Subcutaneous abdominal adipose tissue (tissue), 5 donors: ENCODE measurements around the gene SDK2.

Experiments
- H3K27ac ChIP-seq: one replicate; pipeline ENCODE4 v1.7.0; 2013; ENCODE audit warnings: low read depth, mild to moderate bottlenecking, inconsistent platforms, low read length, moderate library complexity
- H3K27me3 ChIP-seq, 5 donors: one replicate each; pipeline ENCODE4 v1.7.0; 2013; ENCODE audit warnings: low read length in 5 of 5, inconsistent platforms in 1 of 5; ENCODE audit not compliant: control insufficient read depth in 5 of 5, insufficient read depth in 4 of 5
- H3K36me3 ChIP-seq, 5 donors: one replicate each; pipeline ENCODE4 v1.7.0; 2013; ENCODE audit warnings: low read length in 5 of 5; ENCODE audit not compliant: control insufficient read depth in 5 of 5, insufficient read depth in 5 of 5
- H3K4me1 ChIP-seq, 5 donors: one replicate each; pipeline ENCODE4 v1.7.0; 2013; ENCODE audit warnings: low read length in 5 of 5, mild to moderate bottlenecking in 3 of 5, moderate library complexity in 1 of 5; ENCODE audit not compliant: control insufficient read depth in 5 of 5, insufficient read depth in 5 of 5
- H3K4me3 ChIP-seq, 5 donors: one replicate each; pipeline ENCODE4 v1.7.0; 2013; ENCODE audit warnings: low read length in 5 of 5, low read depth in 1 of 5
- H3K9ac ChIP-seq, 5 donors: one replicate each; pipeline ENCODE4 v1.7.0; 2013; ENCODE audit warnings: low read length in 5 of 5, mild to moderate bottlenecking in 4 of 5, moderate library complexity in 3 of 5
- H3K9me3 ChIP-seq, 5 donors: one replicate each; pipeline ENCODE4 v1.7.0; 2013; ENCODE audit warnings: low read length in 5 of 5; ENCODE audit not compliant: control insufficient read depth in 5 of 5
- donor health status: healthy.
- donor health status: healthy.
- donor health status: healthy.
- donor health status: healthy.
- donor health status: healthy.

Gene SDK2

DNA sequence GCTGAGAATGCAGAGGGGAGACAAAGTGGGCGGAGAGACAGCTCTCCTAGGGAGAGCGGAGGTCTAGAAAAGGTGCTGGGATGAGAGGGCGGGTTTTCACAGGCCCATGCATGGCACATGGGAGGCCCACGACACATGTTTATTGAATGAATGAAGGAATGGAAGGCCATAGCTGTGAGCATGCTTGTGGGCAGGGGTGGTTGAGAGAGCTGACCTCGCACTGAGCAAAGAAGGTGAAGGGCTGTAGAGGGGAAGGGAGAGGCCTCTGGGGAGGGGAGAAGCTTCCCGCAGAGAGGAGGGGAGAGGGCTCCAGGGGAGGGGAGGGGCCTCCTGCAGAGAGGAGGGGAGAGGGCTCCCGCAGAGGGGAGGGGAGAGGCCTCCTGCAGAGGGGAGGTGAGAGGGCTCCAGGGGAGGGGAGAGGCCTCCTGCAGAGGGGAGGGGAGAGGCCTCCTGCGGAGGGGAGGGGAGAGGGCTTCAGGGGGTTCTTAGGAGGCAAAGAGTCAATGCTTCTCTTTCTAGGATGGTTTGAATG lies 27.3 kb downstream of the SDK2 start:
- no peak overlapping the region for H3K27ac ChIP-seq
- H3K4me3 ChIP-seq: no peak overlapping the region
- peaks cover 0 to 12% (median 7%) of the 10 kb centered on the region in 5 donors for H3K9me3 ChIP-seq
- no peaks in the 10 kb centered on the region for H3K36me3 ChIP-seq
- no peak overlapping the region for H3K9ac ChIP-seq
- no peaks in the 10 kb centered on the region for H3K4me1 ChIP-seq
- H3K27me3 ChIP-seq: peaks cover 3 to 16% (median 4%) of the 10 kb centered on the region in 5 donors

- Histone ChIP-seq H3K36me3 (no peaks in the 10 kb centered on the region), H3K9ac (no peak overlapping the region), H3K9me3 (peaks cover 0 to 9% (median 6%) of the 10 kb centered on the region in 5 donors), H3K4me1 (no peaks in the 10 kb centered on the region), H3K4me3 (no peak overlapping the region), H3K27ac (no peak overlapping the region), H3K27me3 (peaks cover 4 to 22% (median 9%) of the 10 kb centered on the region in 5 donors)
Observed at GRCh38 chr17:73616120-73616872, 27.9 kb downstream of the SDK2 start.

GRCh38 chr17:73614256-73614655 lies 30.0 kb downstream of the SDK2 start:
- H3K9me3 ChIP-seq: peaks cover 0 to 6% (median 3%) of the 10 kb centered on the region in 5 donors
- no peak overlapping the region for H3K27ac ChIP-seq
- no peaks in the 10 kb centered on the region for H3K36me3 ChIP-seq
- H3K4me3 ChIP-seq: no peak overlapping the region
- no peaks in the 10 kb centered on the region for H3K4me1 ChIP-seq
- peaks cover 4 to 33% (median 22%) of the 10 kb centered on the region in 5 donors for H3K27me3 ChIP-seq
- H3K9ac ChIP-seq: no peak overlapping the region

DNA sequence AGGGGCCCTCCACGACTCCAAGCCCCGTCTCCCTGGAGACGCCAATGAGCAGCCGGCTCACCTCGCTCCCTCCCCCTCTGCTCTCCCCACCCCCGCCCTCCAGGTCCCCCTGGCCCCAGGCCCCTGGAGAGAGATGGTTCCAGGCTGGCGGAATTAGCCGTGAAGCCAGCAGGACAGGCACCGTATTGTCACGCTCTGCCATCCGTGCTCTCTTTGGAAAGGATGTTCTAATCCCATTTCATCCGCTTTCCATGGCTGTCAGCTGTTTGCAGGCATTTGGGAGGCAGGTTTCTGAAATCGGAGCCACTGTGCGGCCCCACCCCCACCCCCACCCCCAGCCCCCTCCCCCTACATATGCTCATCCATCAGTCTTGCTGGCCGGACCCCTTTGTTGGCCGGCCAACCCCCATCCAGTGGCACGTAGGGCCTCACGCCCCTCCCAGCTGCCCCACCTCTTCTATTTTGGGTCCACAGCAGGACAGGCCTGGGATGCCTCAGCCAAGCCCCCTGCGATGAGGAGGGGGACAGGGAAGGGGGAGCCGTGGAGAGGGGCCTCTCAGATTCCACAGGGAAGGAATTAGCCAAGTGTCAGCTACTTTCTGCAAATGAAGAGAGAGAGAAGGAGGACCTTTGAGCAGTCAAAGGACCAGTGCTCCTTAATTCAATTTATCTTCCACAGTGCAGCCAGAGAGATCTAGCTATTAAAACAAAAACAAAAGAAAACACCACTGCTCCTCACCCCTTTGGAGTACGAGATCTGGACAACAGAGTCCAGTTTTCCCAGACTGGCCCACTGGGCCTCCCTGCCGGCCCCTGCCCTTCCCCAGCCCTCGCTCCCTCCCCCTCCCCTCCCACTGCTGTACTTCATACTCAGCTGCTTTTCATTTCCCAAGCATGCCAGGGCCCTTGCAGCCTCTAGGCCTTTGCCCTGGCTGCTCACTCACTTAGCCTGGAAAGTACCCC lies 30.7 kb downstream of the SDK2 start:
- Histone ChIP-seq H3K27me3 (peaks cover 4 to 33% (median 22%) of the 10 kb centered on the region in 5 donors), H3K4me1 (no peaks in the 10 kb centered on the region), H3K9ac (no peak overlapping the region), H3K36me3 (no peaks in the 10 kb centered on the region), H3K9me3 (peaks cover 0 to 3% (median 0%) of the 10 kb centered on the region in 5 donors), H3K4me3 (no peak overlapping the region), H3K27ac (no peak overlapping the region)

GRCh38 chr17:73612031-73612472 lies 32.2 kb downstream of the SDK2 start:
- Histone ChIP-seq H3K9ac (no peak overlapping the region), H3K4me3 (no peak overlapping the region), H3K27ac (no peak overlapping the region), H3K9me3 (no peaks in the 10 kb centered on the region), H3K4me1 (no peaks in the 10 kb centered on the region), H3K27me3 (peaks cover 0 to 31% (median 22%) of the 10 kb centered on the region in 5 donors), H3K36me3 (no peaks in the 10 kb centered on the region)

- H3K9me3 ChIP-seq: no peaks in the 10 kb centered on the region
- H3K4me3 ChIP-seq: no peak overlapping the region
- peaks cover 0 to 29% (median 20%) of the 10 kb centered on the region in 5 donors for H3K27me3 ChIP-seq
- H3K27ac ChIP-seq: no peak overlapping the region
- no peaks in the 10 kb centered on the region for H3K4me1 ChIP-seq
- no peak overlapping the region for H3K9ac ChIP-seq
- no peaks in the 10 kb centered on the region for H3K36me3 ChIP-seq
Observed at GRCh38 chr17:73611630-73612029, 32.6 kb downstream of the SDK2 start.

DNA sequence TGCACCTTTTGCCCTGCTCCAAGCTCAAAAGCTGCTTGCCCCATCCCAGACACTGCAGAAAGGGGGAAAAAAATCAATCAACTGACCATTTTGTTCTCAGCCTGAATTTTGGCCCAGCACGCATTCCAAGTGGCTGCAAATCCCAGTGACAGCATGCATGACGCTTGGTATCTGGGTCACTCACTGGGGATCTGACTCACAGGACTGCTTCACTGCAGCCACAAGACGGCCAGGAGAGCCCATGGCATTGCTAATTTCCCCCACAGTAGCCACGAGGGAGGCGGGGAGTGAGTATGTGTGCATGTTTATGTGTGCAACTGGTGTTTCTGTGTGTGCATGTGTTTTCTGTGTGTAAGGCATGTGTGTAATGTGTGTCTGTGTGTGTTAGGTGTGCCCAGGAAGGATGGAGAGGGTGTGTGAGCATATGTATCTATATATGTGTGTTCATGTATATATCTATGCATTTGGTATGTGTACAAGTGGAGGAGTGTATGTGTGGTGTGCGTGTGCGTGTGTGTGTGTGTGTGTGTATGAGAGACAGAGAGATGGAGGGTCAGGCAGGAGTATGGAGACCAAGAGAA lies 33.8 kb downstream of the SDK2 start:
- H3K9me3 ChIP-seq: no peaks in the 10 kb centered on the region
- no peaks in the 10 kb centered on the region for H3K36me3 ChIP-seq
- H3K27ac ChIP-seq: no peak overlapping the region
- no peak overlapping the region for H3K9ac ChIP-seq
- H3K4me1 ChIP-seq: no peaks in the 10 kb centered on the region
- peaks cover 0 to 22% (median 15%) of the 10 kb centered on the region in 5 donors for H3K27me3 ChIP-seq
- H3K4me3 ChIP-seq: no peak overlapping the region

GRCh38 chr17:73609758-73610157 lies 34.5 kb downstream of the SDK2 start:
- H3K27ac ChIP-seq: no peak overlapping the region
- H3K27me3 ChIP-seq: peaks cover 0 to 23% (median 15%) of the 10 kb centered on the region in 5 donors
- no peak overlapping the region for H3K4me3 ChIP-seq
- H3K4me1 ChIP-seq: no peaks in the 10 kb centered on the region
- H3K9me3 ChIP-seq: no peaks in the 10 kb centered on the region
- no peak overlapping the region for H3K9ac ChIP-seq
- no peaks in the 10 kb centered on the region for H3K36me3 ChIP-seq

DNA sequence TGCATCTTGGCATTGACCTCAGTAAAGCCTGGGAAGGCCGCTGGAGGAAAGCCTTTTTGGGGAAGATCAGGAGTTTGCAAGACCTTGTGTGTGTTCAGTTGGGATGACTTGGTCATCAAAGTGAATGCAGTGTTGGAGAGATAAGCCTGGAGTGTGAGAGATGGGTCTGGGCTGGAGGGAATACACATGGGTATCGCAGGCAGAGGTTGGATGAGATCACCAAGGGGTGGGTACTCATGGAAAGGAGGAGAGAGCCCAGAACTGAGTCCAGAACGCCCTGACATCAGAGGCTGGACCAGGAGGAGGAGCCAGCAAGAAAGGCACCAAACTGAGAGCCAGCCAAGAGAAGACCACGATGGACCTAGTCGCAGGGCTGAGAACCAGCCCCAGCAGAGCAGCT lies 35.2 kb downstream of the SDK2 start:
- Histone ChIP-seq H3K27me3 (peaks cover 0 to 24% (median 13%) of the 10 kb centered on the region in 5 donors), H3K4me3 (no peak overlapping the region), H3K27ac (no peak overlapping the region), H3K9ac (no peak overlapping the region), H3K36me3 (no peaks in the 10 kb centered on the region), H3K9me3 (no peaks in the 10 kb centered on the region), H3K4me1 (no peaks in the 10 kb centered on the region)
